Trophoblast cell (in vitro differentiated cells and primary cell): ENCODE data around the gene MTUS2.

ENCODE experiments used
- DNase-seq, 2 donors: peaks; one replicate each; pipeline ENCODE4 v3.0.0-alpha.2; 2016
- H2AFZ ChIP-seq: 2 replicates; pipeline ENCODE4 v1.6.1; 2013; ENCODE audit warnings: low read length, moderate library complexity, mild to moderate bottlenecking; ENCODE audit not compliant: insufficient read depth, poor library complexity
- H2AK5ac ChIP-seq: 2 replicates; pipeline ENCODE4 v1.6.1; 2013; ENCODE audit warnings: mild to moderate bottlenecking, low read length
- H2BK120ac ChIP-seq: 2 replicates; pipeline ENCODE4 v1.6.1; 2013; ENCODE audit warnings: low read length, mild to moderate bottlenecking, moderate library complexity; ENCODE audit not compliant: insufficient read depth, poor library complexity
- H2BK12ac ChIP-seq: 2 replicates; pipeline ENCODE4 v1.6.1; 2013; ENCODE audit warnings: mild to moderate bottlenecking, low read length, moderate library complexity
- H2BK5ac ChIP-seq: 2 replicates; pipeline ENCODE4 v1.6.1; 2013; ENCODE audit warnings: low read length, low read depth, moderate library complexity, mild to moderate bottlenecking; ENCODE audit not compliant: poor library complexity
- H3K14ac ChIP-seq: 2 replicates; pipeline ENCODE4 v1.6.1; 2013; ENCODE audit warnings: mild to moderate bottlenecking, low read length
- H3K18ac ChIP-seq: 2 replicates; pipeline ENCODE4 v1.6.1; 2013; ENCODE audit warnings: mild to moderate bottlenecking, low read length
- H3K23ac ChIP-seq: 2 replicates; pipeline ENCODE4 v1.6.1; 2013; ENCODE audit warnings: low read length
- H3K27ac ChIP-seq: 2 replicates; pipeline ENCODE4 v1.5.1; 2013; ENCODE audit warnings: low read depth, mild to moderate bottlenecking, inconsistent platforms, low read length, moderate library complexity
- H3K27me3 ChIP-seq: 2 replicates; pipeline ENCODE4 v1.6.1; 2013; ENCODE audit warnings: inconsistent platforms, mild to moderate bottlenecking, low read length, moderate library complexity; ENCODE audit not compliant: insufficient read depth
- H3K36me3 ChIP-seq, 2 experiments: 1 replicate in 1 of 2; 2 replicates in 1 of 2; pipeline ENCODE4 v1.6.1; 2013; ENCODE audit warnings: low read length in 2 of 2, mild to moderate bottlenecking in 2 of 2, moderate library complexity in 1 of 2; ENCODE audit not compliant: insufficient read depth in 2 of 2, control insufficient read depth in 1 of 2
- H3K4ac ChIP-seq: 2 replicates; pipeline ENCODE4 v1.6.1; 2013; ENCODE audit warnings: low read depth, mild to moderate bottlenecking, low read length, moderate library complexity
- H3K4me1 ChIP-seq, 2 experiments: 1 replicate in 1 of 2; 2 replicates in 1 of 2; pipeline ENCODE4 v1.6.1; 2013; ENCODE audit warnings: low read length in 2 of 2, mild to moderate bottlenecking in 2 of 2, moderate library complexity in 1 of 2; ENCODE audit not compliant: insufficient read depth in 2 of 2, control insufficient read depth in 1 of 2
- H3K4me2 ChIP-seq: 2 replicates; pipeline ENCODE4 v1.6.1; 2013; ENCODE audit warnings: inconsistent platforms, mild to moderate bottlenecking, low read length, moderate library complexity
- H3K4me3 ChIP-seq: 2 replicates; pipeline ENCODE4 v1.5.1; 2013; ENCODE audit warnings: mild to moderate bottlenecking, low read depth, low read length, inconsistent platforms
- H3K79me1 ChIP-seq: one replicate; pipeline ENCODE4 v1.6.1; 2013; ENCODE audit warnings: low read length
- H3K79me2 ChIP-seq: 2 replicates; pipeline ENCODE4 v1.6.1; 2013; ENCODE audit warnings: low read length, mild to moderate bottlenecking; ENCODE audit not compliant: control insufficient read depth, insufficient read depth, poor library complexity
- H3K9ac ChIP-seq: 2 replicates; pipeline ENCODE4 v1.6.1; 2013; ENCODE audit warnings: mild to moderate bottlenecking, low read length
- H3K9me3 ChIP-seq: 2 replicates; pipeline ENCODE4 v1.6.1; 2013; ENCODE audit warnings: low read depth, mild to moderate bottlenecking, control low read depth, inconsistent platforms, low read length; ENCODE audit not compliant: insufficient read depth
- H4K12ac ChIP-seq: 2 replicates; pipeline ENCODE4 v1.6.1; 2013; ENCODE audit warnings: low read depth, mild to moderate bottlenecking, low read length, moderate library complexity
- H4K8ac ChIP-seq: 2 replicates; pipeline ENCODE4 v1.6.1; 2013; ENCODE audit warnings: low read depth, mild to moderate bottlenecking, low read length, moderate library complexity
- H4K91ac ChIP-seq: one replicate; pipeline ENCODE4 v1.6.1; 2013; ENCODE audit warnings: low read depth, mild to moderate bottlenecking, low read length, moderate library complexity
- WGBS: extraction: QIAGEN DNeasy Blood & Tissue Kit; methylation state at CpG from one replicate; pipeline ENCODE4 v1.1.7; 2013; ENCODE audit warnings: missing lambda C conversion rate; ENCODE audit not compliant: insufficient read length, insufficient coverage; ENCODE audit errors: extremely low coverage; 5-methylcytosine and 5-hydroxymethylcytosine counted together

MTUS2 gene

DNA sequence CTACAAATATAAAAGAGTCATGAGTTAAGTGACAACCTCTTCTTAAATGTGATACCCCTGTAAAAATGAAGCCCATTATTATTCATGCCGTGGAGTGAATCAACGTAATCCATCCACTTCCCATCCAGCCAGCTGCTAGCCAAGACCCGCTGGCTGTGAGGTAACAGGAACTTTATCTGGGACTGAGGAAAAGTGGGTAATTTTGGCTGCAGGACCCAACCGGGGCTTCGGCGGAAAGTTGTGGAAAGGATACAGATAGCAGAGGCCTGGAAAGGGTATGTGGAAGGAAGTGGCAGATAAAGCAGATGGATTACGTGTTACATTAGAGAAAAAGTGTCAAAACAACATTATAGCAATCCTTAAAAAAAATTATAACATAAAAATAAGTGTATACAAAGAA, 727.0 kb downstream of the MTUS2 start:
- Histone ChIP-seq H2BK120ac (no peak overlapping the region), H3K79me1 (no peaks in the 10 kb centered on the region), H3K79me2 (no peaks in the 10 kb centered on the region), H3K27ac (no peak overlapping the region), H3K4me2 (no peak overlapping the region), H3K4me3 (no peak overlapping the region), H2AFZ (no peak overlapping the region), H3K9me3 (no peaks in the 10 kb centered on the region), H2BK5ac (no peak overlapping the region), H4K91ac (no peak overlapping the region), H3K14ac (no peak overlapping the region), H3K9ac (no peak overlapping the region), H2BK12ac (no peak overlapping the region), H3K36me3 (peaks cover 23 to 27% of the 10 kb centered on the region in 2 experiments), H3K23ac (no peak overlapping the region), H3K18ac (no peak overlapping the region), H3K4me1 (peaks cover 7 to 13% of the 10 kb centered on the region in 2 experiments), H3K4ac (no peak overlapping the region), H4K8ac (no peak overlapping the region), H2AK5ac (no peak overlapping the region), H4K12ac (no peak overlapping the region), H3K27me3 (no peaks in the 10 kb centered on the region)
- DNase-seq: no peak
- no CpG with 5 or more reads among the region's 7 CpGs for WGBS

- WGBS: no CpG with 5 or more reads among the region's 7 CpGs
- H3K9me3 ChIP-seq: peaks cover 2% of the 10 kb centered on the region
Measured at GRCh38 chr13:29548722-29549121, 728.6 kb downstream of the MTUS2 start.

GRCh38 chr13:29550430-29550988, 730.4 kb downstream of the MTUS2 start:
- Histone ChIP-seq H2BK12ac (no peak overlapping the region), H2BK5ac (no peak overlapping the region), H3K36me3 (peaks cover 27 to 33% of the 10 kb centered on the region in 2 experiments), H3K27ac (no peak overlapping the region), H3K4me2 (no peak overlapping the region), H4K8ac (no peak overlapping the region), H3K14ac (no peak overlapping the region), H3K23ac (no peak overlapping the region), H4K91ac (no peak overlapping the region), H3K27me3 (no peaks in the 10 kb centered on the region), H4K12ac (no peak overlapping the region), H3K9me3 (peaks cover 2% of the 10 kb centered on the region), H3K4me1 (peaks cover 3 to 5% of the 10 kb centered on the region in 2 experiments), H3K9ac (no peak overlapping the region), H3K4me3 (no peak overlapping the region), H2BK120ac (no peak overlapping the region), H2AFZ (no peak overlapping the region), H3K18ac (no peak overlapping the region), H2AK5ac (no peak overlapping the region), H3K79me2 (no peaks in the 10 kb centered on the region), H3K79me1 (no peaks in the 10 kb centered on the region), H3K4ac (no peak overlapping the region)
- DNase-seq: no peak
- no CpG with 5 or more reads among the region's 5 CpGs for WGBS

More at GRCh38 chr13:29548722-29549121, 728.6 kb downstream of the MTUS2 start:
- H2BK5ac ChIP-seq: no peak overlapping the region
- H3K4me3 ChIP-seq: no peak overlapping the region
- no peaks in the 10 kb centered on the region for H3K27me3 ChIP-seq
- H3K27ac ChIP-seq: no peak overlapping the region
- H3K36me3 ChIP-seq: peaks cover 29 to 35% of the 10 kb centered on the region in 2 experiments
- no peak overlapping the region for H3K23ac ChIP-seq
- no peak overlapping the region for H3K4me2 ChIP-seq
- H4K8ac ChIP-seq: no peak overlapping the region
- no peaks in the 10 kb centered on the region for H3K79me2 ChIP-seq
- H3K79me1 ChIP-seq: no peaks in the 10 kb centered on the region
- DNase-seq: peak in 1 of 2 donors; percentile 67
- H2AK5ac ChIP-seq: no peak overlapping the region
- H4K91ac ChIP-seq: no peak overlapping the region
- no peak overlapping the region for H3K18ac ChIP-seq
- no peak overlapping the region for H2BK12ac ChIP-seq
- H3K4ac ChIP-seq: no peak overlapping the region
- no peak overlapping the region for H4K12ac ChIP-seq
- H2AFZ ChIP-seq: no peak overlapping the region
- H2BK120ac ChIP-seq: no peak overlapping the region
- H3K4me1 ChIP-seq: peaks cover 3 to 6% of the 10 kb centered on the region in 2 experiments
- no peak overlapping the region for H3K9ac ChIP-seq
- H3K14ac ChIP-seq: no peak overlapping the region

DNA sequence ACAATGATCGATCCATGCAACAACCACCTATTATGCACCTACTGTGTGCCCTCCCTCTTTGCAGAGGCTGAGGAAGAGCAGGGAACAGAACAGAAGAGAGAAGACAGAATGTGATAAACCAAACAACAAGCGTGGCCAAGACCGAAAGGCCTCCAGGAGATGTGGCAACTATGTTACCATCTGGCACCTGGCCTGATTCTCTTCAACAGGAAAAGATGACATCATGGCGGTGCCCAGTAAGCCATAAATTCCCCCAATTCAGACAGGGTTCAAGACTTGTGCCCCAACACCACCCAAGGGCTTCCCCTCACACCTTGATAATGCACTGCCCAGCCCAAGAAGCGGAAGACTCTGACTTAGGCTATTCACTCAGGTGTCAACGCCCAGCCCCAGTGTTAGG, 731.1 kb downstream of the MTUS2 start:
- no peak overlapping the region for H2BK12ac ChIP-seq
- WGBS: no CpG with 5 or more reads among the region's 6 CpGs
- H3K4ac ChIP-seq: no peak overlapping the region
- H3K79me1 ChIP-seq: no peaks in the 10 kb centered on the region
- no peak overlapping the region for H3K18ac ChIP-seq
- H3K79me2 ChIP-seq: no peaks in the 10 kb centered on the region
- H3K36me3 ChIP-seq: peaks cover 24 to 33% of the 10 kb centered on the region in 2 experiments
- no peak overlapping the region for H3K27ac ChIP-seq
- no peak overlapping the region for H4K91ac ChIP-seq
- H2BK5ac ChIP-seq: no peak overlapping the region
- DNase-seq: no peak
- no peak overlapping the region for H3K14ac ChIP-seq
- no peak overlapping the region for H3K23ac ChIP-seq
- H2AK5ac ChIP-seq: no peak overlapping the region
- H4K12ac ChIP-seq: no peak overlapping the region
- no peak overlapping the region for H3K9ac ChIP-seq
- no peak overlapping the region for H3K4me2 ChIP-seq
- no peak overlapping the region for H4K8ac ChIP-seq
- H3K4me1 ChIP-seq: peaks cover 3 to 5% of the 10 kb centered on the region in 2 experiments
- H2AFZ ChIP-seq: no peak overlapping the region
- H3K4me3 ChIP-seq: no peak overlapping the region
- H3K27me3 ChIP-seq: no peaks in the 10 kb centered on the region
- no peak overlapping the region for H2BK120ac ChIP-seq
- peaks cover 2% of the 10 kb centered on the region for H3K9me3 ChIP-seq
